ENCODE measurements around the gene TFDP2.

- TF ChIP-seq FOSL1 (IDR thresholded peaks at IDR 0.05; ENCODE audit: low read depth) (no peak), JUND (IDR thresholded peaks at IDR 0.05) (no peak), CBX3 (IDR thresholded peaks at IDR 0.05; ENCODE audit: low read depth) (no peak), MAX (IDR thresholded peaks at IDR 0.05) (no peak), POLR2A (IDR thresholded peaks at IDR 0.05; ENCODE audit: borderline replicate concordance, extremely low read depth, insufficient read depth, insufficient read length) (no peak), YY1 (IDR thresholded peaks at IDR 0.05; ENCODE audit: extremely low read depth, insufficient replicate concordance, low read depth, low read length) (no peak), ELF1 (IDR thresholded peaks at IDR 0.05; ENCODE audit: borderline replicate concordance, low read depth) (no peak), EZH2 (IDR thresholded peaks at IDR 0.05) (no peak), SIN3A (IDR thresholded peaks at IDR 0.05; ENCODE audit: low read depth) (no peak), CEBPB (IDR thresholded peaks at IDR 0.05; ENCODE audit: low read depth) (no peak), SP1 (IDR thresholded peaks at IDR 0.05; ENCODE audit: low read depth) (no peak), SRF (IDR thresholded peaks at IDR 0.05; ENCODE audit: low read depth) (no peak), POLR2AphosphoS5 (IDR thresholded peaks at IDR 0.05; ENCODE audit: low read depth, low read length) (no peak)
- TF ChIP-seq, protein P1, sequence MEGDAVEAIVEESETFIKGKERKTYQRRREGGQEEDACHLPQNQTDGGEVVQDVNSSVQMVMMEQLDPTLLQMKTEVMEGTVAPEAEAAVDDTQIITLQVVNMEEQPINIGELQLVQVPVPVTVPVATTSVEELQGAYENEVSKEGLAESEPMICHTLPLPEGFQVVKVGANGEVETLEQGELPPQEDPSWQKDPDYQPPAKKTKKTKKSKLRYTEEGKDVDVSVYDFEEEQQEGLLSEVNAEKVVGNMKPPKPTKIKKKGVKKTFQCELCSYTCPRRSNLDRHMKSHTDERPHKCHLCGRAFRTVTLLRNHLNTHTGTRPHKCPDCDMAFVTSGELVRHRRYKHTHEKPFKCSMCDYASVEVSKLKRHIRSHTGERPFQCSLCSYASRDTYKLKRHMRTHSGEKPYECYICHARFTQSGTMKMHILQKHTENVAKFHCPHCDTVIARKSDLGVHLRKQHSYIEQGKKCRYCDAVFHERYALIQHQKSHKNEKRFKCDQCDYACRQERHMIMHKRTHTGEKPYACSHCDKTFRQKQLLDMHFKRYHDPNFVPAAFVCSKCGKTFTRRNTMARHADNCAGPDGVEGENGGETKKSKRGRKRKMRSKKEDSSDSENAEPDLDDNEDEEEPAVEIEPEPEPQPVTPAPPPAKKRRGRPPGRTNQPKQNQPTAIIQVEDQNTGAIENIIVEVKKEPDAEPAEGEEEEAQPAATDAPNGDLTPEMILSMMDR (IDR thresholded peaks at IDR 0.05 in 2 of 3, conservative IDR thresholded peaks at IDR 0.05 in 1 of 3; ENCODE audit: borderline replicate concordance in 1 of 3, insufficient read depth in 1 of 3, low read depth in 2 of 3, low read length in 2 of 3): no peak
Measured at GRCh38 chr3:142065344-142065743, 84.0 kb downstream of the TFDP2 start.

All from HCT116 (cell line).